H9 (cell line): ENCODE results near the gene BRAT1. TPM values are rescaled to one million over a fixed set of nuclear protein-coding genes. Genes with fewer than 3 reads are reported as not detected.

Source experiments
- DNase-seq: peaks from one replicate; pipeline ENCODE4 v3.0.0-alpha.2; 2017
- H2AFZ ChIP-seq: one replicate; pipeline ENCODE4 v1.6.1; 2013; ENCODE audit warnings: mild to moderate bottlenecking, low read length, control low read depth, moderate library complexity
- H2AK5ac ChIP-seq: 2 replicates; pipeline ENCODE4 v1.6.1; 2013; ENCODE audit warnings: low read length, control low read depth, mixed read lengths; ENCODE audit not compliant: insufficient read length
- H2BK120ac ChIP-seq: one replicate; pipeline ENCODE4 v1.6.1; 2013; ENCODE audit warnings: low read depth, mild to moderate bottlenecking, low read length, control low read depth, inconsistent platforms; ENCODE audit not compliant: poor library complexity, severe bottlenecking
- H2BK12ac ChIP-seq: 2 replicates; pipeline ENCODE4 v1.6.1; 2013; ENCODE audit warnings: low read length, control low read depth, mixed read lengths, low read depth; ENCODE audit not compliant: insufficient read length
- H2BK15ac ChIP-seq: 2 replicates; pipeline ENCODE4 v1.6.1; 2013; ENCODE audit warnings: low read depth, low read length, control low read depth
- H2BK20ac ChIP-seq: one replicate; pipeline ENCODE4 v1.6.1; 2013; ENCODE audit warnings: low read depth, mild to moderate bottlenecking, low read length, control low read depth, inconsistent platforms; ENCODE audit not compliant: poor library complexity, severe bottlenecking
- H2BK5ac ChIP-seq: 2 replicates; pipeline ENCODE4 v1.6.1; 2013; ENCODE audit warnings: low read length, control low read depth, mixed read lengths; ENCODE audit not compliant: insufficient read length
- H3K14ac ChIP-seq: 2 replicates; pipeline ENCODE4 v1.6.1; 2013; ENCODE audit warnings: low read length, control low read depth; ENCODE audit not compliant: insufficient read depth
- H3K18ac ChIP-seq: 2 replicates; pipeline ENCODE4 v1.6.1; 2013; ENCODE audit warnings: low read depth, mild to moderate bottlenecking, mixed read lengths, low read length, control low read depth; ENCODE audit not compliant: insufficient read length
- H3K23ac ChIP-seq: 2 replicates; pipeline ENCODE4 v1.6.1; 2013; ENCODE audit warnings: low read length, control low read depth, mixed read lengths, low read depth; ENCODE audit not compliant: insufficient read length
- H3K23me2 ChIP-seq: 2 replicates; pipeline ENCODE4 v1.6.1; 2013; ENCODE audit warnings: low read depth, mild to moderate bottlenecking, mixed read lengths, low read length, control low read depth; ENCODE audit not compliant: insufficient read length, poor library complexity, severe bottlenecking
- H3K27ac ChIP-seq: 2 replicates; pipeline ENCODE4 v1.5.1; 2013; ENCODE audit warnings: low read length, control low read depth, mixed read lengths, low read depth; ENCODE audit not compliant: insufficient read length
- H3K27me3 ChIP-seq: 2 replicates; pipeline ENCODE4 v1.6.1; 2013; ENCODE audit warnings: low read length, control low read depth, inconsistent platforms; ENCODE audit not compliant: insufficient read depth
- H3K4ac ChIP-seq: 2 replicates; pipeline ENCODE4 v1.6.1; 2013; ENCODE audit warnings: low read depth, mild to moderate bottlenecking, control low read depth, inconsistent platforms, low read length, moderate library complexity
- H3K4me1 ChIP-seq: 2 replicates; pipeline ENCODE4 v1.6.1; 2013; ENCODE audit warnings: low read length, control low read depth, inconsistent platforms; ENCODE audit not compliant: insufficient read depth
- H3K4me2 ChIP-seq: 2 replicates; pipeline ENCODE4 v1.6.1; 2013; ENCODE audit warnings: low read length, control low read depth, mixed read lengths; ENCODE audit not compliant: insufficient read length, insufficient read depth
- H3K56ac ChIP-seq: 2 replicates; pipeline ENCODE4 v1.6.1; 2013; ENCODE audit warnings: low read depth, mild to moderate bottlenecking, mixed read lengths, low read length, control low read depth; ENCODE audit not compliant: insufficient read length
- H3K79me1 ChIP-seq: 2 replicates; pipeline ENCODE4 v1.6.1; 2013; ENCODE audit warnings: low read depth, mild to moderate bottlenecking, moderate library complexity, low read length, control low read depth, inconsistent platforms; ENCODE audit not compliant: insufficient read depth, poor library complexity, severe bottlenecking
- H3K79me2 ChIP-seq: 2 replicates; pipeline ENCODE4 v1.6.1; 2013; ENCODE audit warnings: low read length, control low read depth, inconsistent platforms; ENCODE audit not compliant: insufficient read depth
- H3K9ac ChIP-seq: 2 replicates; pipeline ENCODE4 v1.6.1; 2013; ENCODE audit warnings: low read length, control low read depth, mixed read lengths; ENCODE audit not compliant: insufficient read length; ENCODE audit errors: extremely low read depth
- H3K9me3 ChIP-seq: one replicate; pipeline ENCODE4 v1.6.1; 2013; ENCODE audit warnings: low read depth, low read length, inconsistent platforms; ENCODE audit not compliant: control insufficient read depth
- H3T11ph ChIP-seq: one replicate; pipeline ENCODE4 v1.6.1; 2013; ENCODE audit warnings: mild to moderate bottlenecking, low read length, control low read depth, inconsistent platforms
- H4K20me1 ChIP-seq: one replicate; pipeline ENCODE4 v1.6.1; 2013; ENCODE audit not compliant: control insufficient read depth, insufficient read length, insufficient read depth
- H4K5ac ChIP-seq: 2 replicates; pipeline ENCODE4 v1.6.1; 2013; ENCODE audit warnings: low read depth, mild to moderate bottlenecking, mixed read lengths, low read length, control low read depth; ENCODE audit not compliant: insufficient read length
- H4K8ac ChIP-seq: replicated peaks from 2 replicates; pipeline ENCODE4 v1.6.1; 2013; ENCODE audit warnings: low read length, control low read depth, mixed read lengths, low read depth; ENCODE audit not compliant: insufficient read length
- H4K91ac ChIP-seq: 2 replicates; pipeline ENCODE4 v1.6.1; 2013; ENCODE audit warnings: low read depth, mild to moderate bottlenecking, moderate library complexity, mixed read lengths, low read length, control low read depth; ENCODE audit not compliant: insufficient read length
- H3K27ac Mint-ChIP-seq, 3 experiments: 2 replicates in 2 of 3; 3 replicates in 1 of 3; pipeline ENCODE4 v1.8.0; 2020 to 2021; ENCODE audit warnings: mixed read lengths in 3 of 3, mild to moderate bottlenecking in 1 of 3, moderate library complexity in 1 of 3
- H3K27me3 Mint-ChIP-seq: 2 replicates; pipeline ENCODE4 v1.8.0; 2021; ENCODE audit warnings: low read depth, mild to moderate bottlenecking, moderate library complexity, mixed read lengths
- H3K36me3 Mint-ChIP-seq, 3 experiments: 2 replicates in 2 of 3; 3 replicates in 1 of 3; pipeline ENCODE4 v1.8.0; 2020 to 2021; ENCODE audit warnings: low read depth in 3 of 3, mixed read lengths in 3 of 3; ENCODE audit not compliant: insufficient read depth in 1 of 3
- H3K4me1 Mint-ChIP-seq, 2 experiments: 2 replicates each; pipeline ENCODE4 v1.8.0; 2020; ENCODE audit warnings: mixed read lengths in 2 of 2
- H3K4me3 Mint-ChIP-seq, 2 experiments: 2 replicates in 1 of 2; 3 replicates in 1 of 2; pipeline ENCODE4 v1.8.0; 2020 to 2021; ENCODE audit warnings: mild to moderate bottlenecking in 2 of 2, mixed read lengths in 2 of 2, moderate library complexity in 1 of 2
- H3K9me3 Mint-ChIP-seq, 2 experiments: 2 replicates in 1 of 2; 3 replicates in 1 of 2; pipeline ENCODE4 v1.8.0; 2020; ENCODE audit warnings: mild to moderate bottlenecking in 2 of 2, mixed read lengths in 2 of 2, moderate library complexity in 1 of 2
- CTCF ChIP-seq: fragments of 200-600 bp; sonication (generic); conservative IDR thresholded peaks from 3 replicates; pipeline ENCODE4 v1.8.0; 2021; ENCODE audit warnings: antibody characterized with exemption, mild to moderate bottlenecking
- WGBS: extraction: QIAGEN DNeasy Blood & Tissue Kit; methylation state at CpG from one replicate; pipeline ENCODE4 v1.1.7; 2013; ENCODE audit warnings: missing lambda C conversion rate, low lambda C conversion rate, mixed read lengths; ENCODE audit not compliant: insufficient read length; ENCODE audit errors: extremely low coverage; 5-methylcytosine and 5-hydroxymethylcytosine counted together
- total RNA-seq: library from RNA; stranded (reverse); gene quantifications from 2 replicates; pipeline ENCODE4 v1.2.1, GENCODE V29; 2021

Gene BRAT1
- total RNA-seq, 1 experiment from 2014 or later: 41.2 TPM

GRCh38 chr7:2488681-2489080, 66.6 kb downstream of the BRAT1 start:
- no peak overlapping the region; a peak in 2 of 7 replicates for H3K27ac Mint-ChIP-seq
- Histone ChIP-seq H3K9me3 (no peaks in the 10 kb centered on the region), H3K23ac (no peak overlapping the region), H4K5ac (no peak overlapping the region), H3K4me2 (no peak overlapping the region), H4K91ac (no peak overlapping the region), H3K79me2 (no peaks in the 10 kb centered on the region), H3K9ac (no peak overlapping the region), H2BK5ac (no peak overlapping the region), H2AK5ac (no peak overlapping the region), H2BK120ac (no peak overlapping the region), H3K4ac (no peak overlapping the region), H3K27ac (no peak overlapping the region), H3T11ph (no peak overlapping the region), H2BK20ac (no peak overlapping the region), H4K8ac (no peak overlapping the region), H3K27me3 (no peaks in the 10 kb centered on the region), H3K79me1 (no peaks in the 10 kb centered on the region), H3K23me2 (no peaks in the 10 kb centered on the region), H4K20me1 (peaks cover 2% of the 10 kb centered on the region), H3K56ac (no peak overlapping the region), H2AFZ (no peak overlapping the region), H3K18ac (no peak overlapping the region), H3K4me1 (no peaks in the 10 kb centered on the region), H3K14ac (no peak overlapping the region; the same call in 1 of the 2 replicates), H2BK15ac (no peak overlapping the region; the same call in 1 of the 2 replicates), H2BK12ac (no peak overlapping the region)
- no peak for DNase-seq
- WGBS: no CpG with 5 or more reads among the region's 9 CpGs
- H3K4me1 Mint-ChIP-seq: peaks cover 4 to 11% of the 10 kb centered on the region in 2 experiments; a peak in 3 of 4 replicates
- no peak overlapping the region for H3K4me3 Mint-ChIP-seq
- no peak for TF ChIP-seq CTCF
- peaks cover 2% of the 10 kb centered on the region for H3K27me3 Mint-ChIP-seq
- peaks cover 3 to 13% of the 10 kb centered on the region in 2 experiments; a peak in 3 of 5 replicates for H3K9me3 Mint-ChIP-seq
- H3K36me3 Mint-ChIP-seq: no peaks in the 10 kb centered on the region; a peak in 2 of 7 replicates
